Endothelial cell of umbilical vein (primary cell): Measurements from ENCODE around the gene BRD1. TPM values are rescaled to one million over a fixed set of nuclear protein-coding genes. Genes with fewer than 3 reads are reported as not detected.

Source experiments
- BruUV-seq: library from RNA; stranded (reverse); fragments of 400-500 nt; replicated peaks from 2 replicates; lab custom pipeline; 2021; lab: Mats Ljungman, UMichigan
- CTCF ChIA-PET: fragments of 300-600, 350-600 bp; sonication (Branson Sonifier 250); formaldehyde crosslinking; loops from one replicate; lab custom pipeline; 2021; ENCODE audit warnings: antibody characterized with exemption, inconsistent platforms; lab: Charles Lee
- POLR2A ChIA-PET: fragments of 300-600, 350-600 bp; sonication (Branson Sonifier 250); formaldehyde crosslinking; loops from one replicate; lab custom pipeline; 2021; ENCODE audit warnings: antibody characterized with exemption, inconsistent platforms; lab: Charles Lee
- DNase-seq: peaks from one replicate; pipeline ENCODE4 v3.0.0-alpha.2; 2011; ENCODE audit warnings: low read depth, low spot score
- FAIRE-seq: peaks from 2 replicates; lab custom pipeline; 2011; peaks lifted over from hg19 to GRCh38; lab: Jason Lieb, UNC
- H2AFZ ChIP-seq: 2 replicates; pipeline ENCODE4 v1.6.0; 2012; ENCODE audit warnings: low read depth, low read length, control low read depth, inconsistent platforms
- H3K27ac ChIP-seq: 2 replicates; pipeline ENCODE4 v1.5.1; 2011; ENCODE audit warnings: low read depth, mild to moderate bottlenecking, control low read depth, low read length, moderate library complexity; ENCODE audit not compliant: insufficient read depth
- H3K27me3 ChIP-seq, 2 experiments: 2 replicates each; pipeline versions ENCODE4 v1.6.0 to v1.6.1; 2011; ENCODE audit warnings: low read length in 2 of 2, mixed read lengths in 1 of 2; ENCODE audit not compliant: control insufficient read depth in 2 of 2, insufficient read depth in 2 of 2
- H3K36me3 ChIP-seq, 2 experiments: 2 replicates in 1 of 2; 3 replicates in 1 of 2; pipeline ENCODE4 v1.5.1; 2011; ENCODE audit warnings: low read length in 2 of 2, mild to moderate bottlenecking in 1 of 2, moderate library complexity in 1 of 2; ENCODE audit not compliant: control insufficient read depth in 2 of 2, insufficient read depth in 2 of 2; ENCODE audit errors: extremely low read depth in 1 of 2
- H3K4me1 ChIP-seq: 3 replicates; pipeline ENCODE4 v1.5.1; 2011; ENCODE audit warnings: mild to moderate bottlenecking, low read length; ENCODE audit not compliant: control insufficient read depth, insufficient read depth; ENCODE audit errors: extremely low read depth
- H3K4me2 ChIP-seq: 2 replicates; pipeline ENCODE4 v1.6.1; 2011; ENCODE audit warnings: low read length, control low read depth, mixed read lengths; ENCODE audit not compliant: insufficient read depth
- H3K4me3 ChIP-seq, 3 experiments: fragments of 200-600 bp in 1 of 3; sonication (generic), shearing (Covaris generic) in 1 of 3; replicated peaks in 1 of 3; 2 replicates each; pipeline ENCODE4 v1.5.1; 2011 to 2016; ENCODE audit warnings: control low read depth in 3 of 3, low read length in 3 of 3, mild to moderate bottlenecking in 2 of 3, inconsistent platforms in 1 of 3, low read depth in 1 of 3, moderate library complexity in 1 of 3; ENCODE audit not compliant: insufficient read depth in 1 of 3
- H3K79me2 ChIP-seq: 2 replicates; pipeline ENCODE4 v1.6.0; 2012; ENCODE audit warnings: low read length, inconsistent platforms; ENCODE audit not compliant: control insufficient read depth, insufficient read depth
- H3K9ac ChIP-seq: replicated peaks from 2 replicates; pipeline ENCODE3; 2011; ENCODE audit warnings: low read length, control low read depth; ENCODE audit not compliant: insufficient read depth; ENCODE audit errors: extremely low read depth
- H3K9me1 ChIP-seq: replicated peaks from 3 replicates; pipeline ENCODE4 v1.6.0; 2011; ENCODE audit warnings: mild to moderate bottlenecking, low read length; ENCODE audit not compliant: control insufficient read depth, insufficient read depth; ENCODE audit errors: extremely low read depth
- H3K9me3 ChIP-seq: replicated peaks from 2 replicates; pipeline ENCODE4 v1.5.1; 2012; ENCODE audit warnings: low read length, inconsistent platforms; ENCODE audit not compliant: control insufficient read depth, insufficient read depth
- H4K20me1 ChIP-seq: replicated peaks from 2 replicates; pipeline ENCODE3; 2011; ENCODE audit warnings: mild to moderate bottlenecking, low read length; ENCODE audit not compliant: control insufficient read depth, insufficient read depth; ENCODE audit errors: extremely low read depth
- EZH2 ChIP-seq: IDR thresholded peaks from 2 replicates; pipeline ENCODE4 v1.6.1; 2012; ENCODE audit warnings: borderline replicate concordance, low read depth, mild to moderate bottlenecking, moderate library complexity, low read length, inconsistent platforms; ENCODE audit not compliant: severe bottlenecking
- FOS ChIP-seq: IDR thresholded peaks from 2 replicates; pipeline ENCODE4 v1.6.1; 2011; ENCODE audit warnings: mild to moderate bottlenecking, low read length, moderate library complexity, borderline replicate concordance; ENCODE audit not compliant: insufficient read depth
- GATA2 ChIP-seq: IDR thresholded peaks from 2 replicates; pipeline ENCODE4 v1.7.0; 2011; ENCODE audit warnings: low read depth, mild to moderate bottlenecking, moderate library complexity, mixed read lengths, low read length; ENCODE audit not compliant: insufficient read length, insufficient read depth
- JUN ChIP-seq: IDR thresholded peaks from 2 replicates; pipeline ENCODE4 v1.6.1; 2011; ENCODE audit warnings: borderline replicate concordance, low read depth; ENCODE audit not compliant: insufficient read length, insufficient read depth
- MYC ChIP-seq: IDR thresholded peaks from one replicate; pipeline ENCODE4 v1.6.1; 2011; ENCODE audit warnings: mild to moderate bottlenecking, low read depth, low read length
- POLR2A ChIP-seq: IDR thresholded peaks from 2 replicates; pipeline ENCODE4 v1.6.1; 2012; ENCODE audit warnings: low read depth, mild to moderate bottlenecking, control low read depth, low read length
- POLR2AphosphoS5 ChIP-seq: IDR thresholded peaks from 2 replicates; pipeline ENCODE4 v1.6.1; 2012; ENCODE audit warnings: low read depth, mild to moderate bottlenecking, control low read depth, low read length, moderate library complexity; ENCODE audit not compliant: insufficient read depth
- dilution Hi-C: fragments of 300-500 bp; cut with MboI; formaldehyde crosslinking; loops from one replicate; pipeline ENCODE4 v1.15.0; 2019; ENCODE audit warnings: low sequenced_read_pairs; ENCODE audit not compliant: extremely low pct_ligation_motif_present
- intact Hi-C: fragments of 100-400 bp; cut with micrococcal nuclease; formaldehyde crosslinking; loops from one replicate; pipeline ENCODE4 v1.10.0; 2022
- polyA plus RNA-seq, 4 experiments: library from polyadenylated mRNA; depleted of rRNA in 3 of 4; stranded (reverse) in 3 of 4; unstranded in 1 of 4; fragments of >200 nt; gene quantifications; 2 replicates each; pipeline versions ENCODE4 v1.2.1 to v1.2.3, GENCODE V29; 2011 to 2012; ENCODE audit warnings: missing spikeins in 1 of 4
- total RNA-seq: library from RNA; stranded (reverse); gene quantifications from 2 replicates; pipeline ENCODE4 v1.2.3, GENCODE V29; 2021
- TF ChIP-seq, protein P1 (sequence below): IDR thresholded peaks from 2 replicates; pipeline ENCODE4 v1.6.1; 2011; ENCODE audit not compliant: insufficient read depth, insufficient read length
- TF ChIP-seq, protein P2 (sequence below), 2 donors: IDR thresholded peaks; 1 replicate in 1 of 2; 2 replicates in 1 of 2; pipeline ENCODE4 v1.5.1; 2011; ENCODE audit warnings: low read length in 2 of 2, mild to moderate bottlenecking in 2 of 2, moderate library complexity in 2 of 2, control low read depth in 1 of 2, inconsistent platforms in 1 of 2, low read depth in 1 of 2; ENCODE audit not compliant: insufficient read depth in 1 of 2; ENCODE audit errors: extremely low read depth in 1 of 2

Gene BRD1
- total and polyA plus RNA-seq, 2 donors (not counting 3 experiments of a cell fraction or from before 2014, with no cell fraction given), result 8.1 to 41.1 TPM

DNA sequence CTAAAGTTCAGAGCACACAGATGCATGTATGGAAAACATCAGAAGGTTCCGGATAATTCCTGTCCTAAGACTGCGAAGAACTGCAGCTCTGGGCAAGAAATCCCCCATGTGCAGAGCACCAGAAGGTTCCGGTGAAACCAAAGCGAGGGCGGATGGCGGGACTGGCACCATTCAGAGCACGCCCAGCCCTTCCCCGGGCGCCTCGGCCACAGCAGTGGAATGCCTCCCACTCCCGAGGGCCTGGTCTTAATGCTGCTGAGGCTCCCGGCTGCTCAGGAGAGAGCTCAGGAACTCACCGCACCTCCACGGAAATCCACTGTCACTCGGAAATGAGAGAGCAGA lies 43.1 kb downstream of the BRD1 start:
- POLR2A ChIA-PET, result no interaction called here
- Histone ChIP-seq H3K9me3 (no peaks in the 10 kb centered on the region), H3K27me3 (no peaks in the 10 kb centered on the region), H3K9me1 (no peaks in the 10 kb centered on the region), H4K20me1 (peaks cover 5% of the 10 kb centered on the region), H3K79me2 (peaks cover 89% of the 10 kb centered on the region), H3K4me1 (peaks cover 12% of the 10 kb centered on the region), H2AFZ (no peak overlapping the region), H3K4me3 (no peak overlapping the region), H3K36me3 (peaks cover 19 to 39% of the 10 kb centered on the region in 2 experiments), H3K27ac (no peak overlapping the region), H3K9ac (no peak overlapping the region), H3K4me2 (no peak overlapping the region)
- FAIRE-seq (no peak), DNase-seq (no peak)
- no TSS peak for BruUV-seq
- TF ChIP-seq MYC (no peak), GATA2 (no peak), FOS (no peak), EZH2 (no peak), POLR2A (no peak), JUN (no peak), POLR2AphosphoS5 (no peak)
- TF ChIP-seq, protein P1, sequence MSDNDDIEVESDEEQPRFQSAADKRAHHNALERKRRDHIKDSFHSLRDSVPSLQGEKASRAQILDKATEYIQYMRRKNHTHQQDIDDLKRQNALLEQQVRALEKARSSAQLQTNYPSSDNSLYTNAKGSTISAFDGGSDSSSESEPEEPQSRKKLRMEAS, result no peak
- TF ChIP-seq, protein P2, sequence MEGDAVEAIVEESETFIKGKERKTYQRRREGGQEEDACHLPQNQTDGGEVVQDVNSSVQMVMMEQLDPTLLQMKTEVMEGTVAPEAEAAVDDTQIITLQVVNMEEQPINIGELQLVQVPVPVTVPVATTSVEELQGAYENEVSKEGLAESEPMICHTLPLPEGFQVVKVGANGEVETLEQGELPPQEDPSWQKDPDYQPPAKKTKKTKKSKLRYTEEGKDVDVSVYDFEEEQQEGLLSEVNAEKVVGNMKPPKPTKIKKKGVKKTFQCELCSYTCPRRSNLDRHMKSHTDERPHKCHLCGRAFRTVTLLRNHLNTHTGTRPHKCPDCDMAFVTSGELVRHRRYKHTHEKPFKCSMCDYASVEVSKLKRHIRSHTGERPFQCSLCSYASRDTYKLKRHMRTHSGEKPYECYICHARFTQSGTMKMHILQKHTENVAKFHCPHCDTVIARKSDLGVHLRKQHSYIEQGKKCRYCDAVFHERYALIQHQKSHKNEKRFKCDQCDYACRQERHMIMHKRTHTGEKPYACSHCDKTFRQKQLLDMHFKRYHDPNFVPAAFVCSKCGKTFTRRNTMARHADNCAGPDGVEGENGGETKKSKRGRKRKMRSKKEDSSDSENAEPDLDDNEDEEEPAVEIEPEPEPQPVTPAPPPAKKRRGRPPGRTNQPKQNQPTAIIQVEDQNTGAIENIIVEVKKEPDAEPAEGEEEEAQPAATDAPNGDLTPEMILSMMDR (IDR thresholded peaks at IDR 0.05; ENCODE audit: extremely low read depth in 1 of 2, insufficient read depth in 1 of 2, low read depth in 1 of 2, low read length in 2 of 2), result no peak
- intact Hi-C loops, result no loop called here
- dilution Hi-C loops, result no loop called here
- CTCF ChIA-PET, result no interaction called here
